T47D (cell line): ENCODE measurements around the gene TIRAP.

Source experiments
- DNase-seq, 2 experiments: peaks; one replicate each; pipeline versions ENCODE4 v3.0.0 to v3.0.0-alpha.2; 2011 to 2012; ENCODE audit warnings: low read depth in 1 of 2, low spot score in 1 of 2
- JUND ChIP-seq: IDR thresholded peaks from 2 replicates; pipeline ENCODE4 v1.6.1; 2012; ENCODE audit warnings: low read depth
- in situ Hi-C: cut with HindIII; loops from 2 replicates; pipeline ENCODE4 v1.10.0; 2016; ENCODE audit warnings: low sequenced_read_pairs, low pct_unique_long_range_greater_than_20kb

The TIRAP gene

GRCh38 chr11:126333142-126333541, 50.2 kb downstream of the TIRAP start:
- in situ Hi-C loops = no loop called here

DNA sequence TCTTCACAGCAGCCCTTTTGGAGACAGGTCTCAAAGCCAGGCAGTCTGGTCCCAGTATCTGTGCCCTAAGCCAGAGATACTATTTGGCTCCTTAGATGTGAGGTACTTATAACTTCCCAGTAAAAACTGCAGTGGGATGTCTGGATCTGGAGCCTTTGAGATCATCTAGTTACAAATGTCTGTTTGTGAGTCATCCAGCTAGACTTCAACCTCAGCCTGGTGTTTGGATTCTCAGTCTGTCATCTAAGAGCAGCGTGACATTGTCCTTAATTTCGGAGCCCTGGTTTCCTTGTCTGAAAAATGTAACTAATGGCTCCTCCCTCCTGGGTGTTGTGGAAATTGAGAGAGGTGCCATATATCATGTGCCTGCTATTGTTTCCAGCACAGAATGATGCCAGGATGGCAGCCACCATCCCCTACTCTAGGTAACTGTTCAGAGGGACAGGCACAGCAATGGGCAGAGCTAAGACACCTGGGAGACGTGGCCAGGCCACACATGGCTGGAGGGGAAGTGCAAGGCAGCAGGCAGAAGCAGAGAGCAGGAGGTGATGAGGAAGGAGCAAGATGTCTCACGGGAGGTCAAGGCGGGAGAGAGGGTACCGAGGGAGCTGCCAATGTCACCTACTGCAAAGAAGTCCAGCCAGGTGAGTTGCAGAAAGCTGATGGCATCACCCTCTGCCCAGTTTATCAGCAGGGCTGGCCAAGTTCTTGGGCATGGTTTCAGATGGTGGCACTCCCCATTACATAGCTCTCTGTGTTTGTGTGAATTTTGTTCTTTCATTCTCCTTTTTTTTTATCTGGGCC, 52.0 kb downstream of the TIRAP start:
- DNase-seq = no peak
- in situ Hi-C loops = no loop called here
- no peak for TF ChIP-seq JUND

More at GRCh38 chr11:126333142-126333541, 50.2 kb downstream of the TIRAP start:
- DNase-seq = peak in 1 of 2 experiments; percentile 68
- no peak for TF ChIP-seq JUND

DNA sequence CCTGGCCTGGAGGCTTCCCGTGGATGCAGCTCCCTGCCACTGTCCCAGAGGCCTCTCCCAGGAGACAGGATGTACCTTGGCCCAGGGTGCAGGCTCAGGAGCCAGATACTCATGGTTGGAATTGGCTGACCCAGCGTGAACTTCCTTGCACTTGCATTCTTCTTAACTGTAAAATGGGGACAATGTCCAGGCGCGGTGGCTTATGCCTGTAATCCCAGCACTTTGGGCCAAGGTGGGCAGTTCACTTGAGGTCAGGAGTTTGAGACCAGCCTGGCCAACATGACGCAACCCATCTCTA, 52.5 kb downstream of the TIRAP start:
- no peak for TF ChIP-seq JUND
- DNase-seq = no peak
- in situ Hi-C loops = no loop called here

- DNase-seq = no peak
- TF ChIP-seq JUND = no peak
Observed at GRCh38 chr11:126336138-126336541, 53.2 kb downstream of the TIRAP start.

GRCh38 chr11:126336671-126337101, 53.8 kb downstream of the TIRAP start:
- in situ Hi-C loops = no loop called here
- no peak for DNase-seq
- TF ChIP-seq JUND = no peak

More at GRCh38 chr11:126336138-126336541, 53.2 kb downstream of the TIRAP start:
- in situ Hi-C loops = no loop called here

- no peak for DNase-seq
- no peak for TF ChIP-seq JUND
- in situ Hi-C loops = no loop called here
Observed at GRCh38 chr11:126337126-126337473, 54.2 kb downstream of the TIRAP start.

GRCh38 chr11:126337474-126338241, 54.8 kb downstream of the TIRAP start:
- in situ Hi-C loops = no loop called here
- DNase-seq = no peak
- TF ChIP-seq JUND = no peak

DNA sequence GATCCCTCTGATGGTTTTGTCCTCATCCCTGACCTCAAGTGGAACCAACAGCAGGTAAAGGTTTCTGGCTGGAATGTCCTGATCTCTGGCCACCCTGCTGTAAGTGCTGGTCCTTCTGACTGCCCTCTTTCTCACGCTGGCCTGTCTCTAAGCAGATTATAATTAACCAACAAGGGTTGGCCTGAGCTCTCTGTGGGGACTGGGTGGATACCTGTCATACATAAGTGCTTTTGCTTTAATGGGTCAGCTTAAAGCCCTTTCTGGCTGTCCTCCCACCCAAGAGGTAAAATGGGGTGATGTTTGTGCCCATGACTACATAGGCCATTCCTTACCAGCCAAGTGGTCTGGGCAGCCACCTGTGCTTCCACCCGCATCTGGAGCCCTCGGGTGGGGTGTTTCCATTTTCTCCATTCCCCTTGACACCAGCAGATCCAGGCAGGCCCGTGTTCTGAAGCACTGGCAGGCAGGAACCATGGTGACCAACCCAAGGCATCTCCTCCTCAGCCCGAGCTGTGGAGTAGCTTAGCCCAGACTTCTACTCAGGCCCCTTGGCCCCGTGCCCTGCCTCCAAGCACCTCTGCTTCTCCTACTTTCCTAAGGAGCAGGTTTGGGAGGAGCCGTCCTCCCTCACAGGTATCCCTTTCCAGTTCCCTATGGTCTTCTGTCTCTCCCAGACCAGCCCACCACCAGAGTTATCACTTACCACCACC, 55.6 kb downstream of the TIRAP start:
- DNase-seq = no peak
- in situ Hi-C loops = no loop called here
- no peak for TF ChIP-seq JUND

GRCh38 chr11:126339073-126339862, 56.4 kb downstream of the TIRAP start:
- DNase-seq = no peak
- in situ Hi-C loops = no loop called here
- no peak for TF ChIP-seq JUND

DNA sequence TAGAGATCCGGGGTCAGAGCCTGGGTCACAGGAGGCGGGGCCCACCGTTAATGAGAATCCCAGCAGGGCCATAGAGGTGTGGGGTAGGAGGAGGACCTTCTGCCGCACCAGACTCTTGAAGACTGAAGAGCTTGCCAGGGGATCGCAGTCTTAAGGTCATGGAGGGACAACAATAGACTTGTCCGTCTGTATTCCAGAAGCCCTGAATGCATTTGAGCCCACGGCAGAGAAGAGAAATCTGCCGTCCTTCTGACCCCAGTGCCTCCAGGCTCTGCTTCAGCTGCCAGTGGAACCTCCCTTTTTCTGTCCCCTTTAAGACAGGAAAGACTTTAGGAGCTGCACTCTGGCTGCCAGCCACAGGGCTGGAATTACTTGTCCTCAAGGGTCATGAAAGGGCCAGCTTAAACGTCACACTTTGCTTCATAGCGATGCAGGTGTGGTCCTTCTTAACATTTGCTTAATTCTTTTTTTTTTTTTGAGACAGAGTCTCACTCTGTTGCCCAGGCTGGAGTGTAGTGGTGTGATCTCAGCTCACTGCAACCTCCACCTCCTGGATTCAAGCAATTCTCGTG, 57.1 kb downstream of the TIRAP start:
- in situ Hi-C loops = no loop called here
- no peak for TF ChIP-seq JUND

GRCh38 chr11:126340960-126341606, 58.2 kb downstream of the TIRAP start:
- in situ Hi-C loops = no loop called here
- no peak for DNase-seq
- no peak for TF ChIP-seq JUND

More for the DNA sequence above, 57.1 kb downstream of the TIRAP start:
- peak; percentile 62 to 81 for DNase-seq
